Activated CD4-positive, alpha-beta T cell treated with anti-CD3 and anti-CD28 coated beads for 1 hour (primary cell): Measurements from ENCODE around the gene CYB561D2.

ENCODE experiments used
- DNase-seq: peaks from one replicate; pipeline ENCODE4 v3.0.0-alpha.2; 2020

CYB561D2 gene

DNA sequence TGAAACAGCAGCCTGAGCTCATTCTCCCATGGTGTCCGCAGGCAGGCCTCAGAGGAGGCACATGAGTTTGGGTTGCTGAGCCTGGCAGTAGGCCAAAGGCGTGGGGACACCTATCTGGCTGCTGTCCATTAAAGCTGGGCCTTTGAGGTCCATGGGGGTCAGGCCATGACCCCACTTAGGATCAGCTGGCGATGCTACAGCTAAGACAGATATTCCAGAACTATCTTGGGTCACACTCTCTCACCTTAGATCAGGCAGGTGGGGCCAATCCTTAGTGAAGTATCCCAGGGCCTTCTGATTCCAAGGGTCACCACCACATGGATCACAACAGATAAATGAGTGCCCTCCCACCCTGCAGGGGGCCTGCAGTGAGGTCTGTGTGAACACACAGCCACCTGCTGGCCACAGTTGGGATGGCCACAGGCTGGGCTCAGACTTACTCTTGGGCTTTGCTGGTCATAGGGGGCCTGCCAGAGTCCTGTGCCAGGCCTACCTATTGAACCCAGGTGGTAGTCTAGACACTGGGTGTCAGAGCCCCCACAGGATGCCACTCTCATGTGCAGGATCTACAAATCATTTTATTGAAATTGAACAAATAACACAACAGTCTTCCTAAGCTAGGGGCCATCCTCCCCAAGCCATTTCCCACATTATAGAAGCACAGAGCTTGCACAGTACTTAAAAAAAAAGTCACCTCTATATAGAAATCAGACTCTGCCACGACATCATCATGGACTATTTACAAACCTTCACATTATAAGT, 26.1 kb upstream of the CYB561D2 start:
- DNase-seq, result peak; percentile 39

DNA sequence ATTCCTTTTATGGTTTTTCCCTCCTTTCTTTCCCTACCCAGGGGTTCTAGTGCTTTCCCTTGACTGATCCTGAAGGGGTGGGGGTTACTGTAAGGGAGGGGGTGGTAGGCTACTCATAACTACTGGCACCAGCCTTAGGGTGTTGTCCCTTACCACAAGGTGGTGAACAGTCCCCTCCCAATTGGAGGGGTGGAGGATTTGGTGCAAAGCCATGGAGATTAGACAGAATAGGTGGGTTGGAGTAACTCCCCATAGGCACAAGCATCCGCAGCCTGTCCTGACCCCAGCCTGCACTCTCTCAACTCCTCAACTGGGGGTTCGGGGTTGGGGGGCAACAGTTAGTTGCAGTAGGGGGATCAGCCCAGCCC, 25.6 kb upstream of the CYB561D2 start:
- DNase-seq, result no peak

- DNase-seq, result no peak
These were observed 25.0 kb upstream of the CYB561D2 start for GRCh38 chr3:50325497-50326181.

DNA sequence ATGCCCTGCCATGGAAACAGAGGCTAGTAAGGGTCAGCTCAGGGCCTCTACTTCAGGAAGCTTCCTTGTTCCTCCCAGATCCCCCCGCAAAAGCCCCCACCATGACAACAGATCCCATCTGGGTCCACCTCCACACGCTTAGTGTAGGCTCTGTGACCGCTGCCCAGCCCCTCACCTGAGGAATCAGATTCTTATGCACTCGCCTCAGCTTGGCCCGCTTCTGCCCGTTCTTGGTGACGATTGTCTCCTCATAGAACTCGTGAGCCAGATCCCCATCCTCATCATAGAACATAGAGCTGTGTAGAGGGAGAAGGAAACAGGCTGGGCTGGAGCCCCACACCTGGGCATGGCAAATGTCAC, 24.5 kb upstream of the CYB561D2 start:
- no peak for DNase-seq

- DNase-seq, result no peak
These were observed 23.5 kb upstream of the CYB561D2 start for GRCh38 chr3:50327129-50327528.

DNA sequence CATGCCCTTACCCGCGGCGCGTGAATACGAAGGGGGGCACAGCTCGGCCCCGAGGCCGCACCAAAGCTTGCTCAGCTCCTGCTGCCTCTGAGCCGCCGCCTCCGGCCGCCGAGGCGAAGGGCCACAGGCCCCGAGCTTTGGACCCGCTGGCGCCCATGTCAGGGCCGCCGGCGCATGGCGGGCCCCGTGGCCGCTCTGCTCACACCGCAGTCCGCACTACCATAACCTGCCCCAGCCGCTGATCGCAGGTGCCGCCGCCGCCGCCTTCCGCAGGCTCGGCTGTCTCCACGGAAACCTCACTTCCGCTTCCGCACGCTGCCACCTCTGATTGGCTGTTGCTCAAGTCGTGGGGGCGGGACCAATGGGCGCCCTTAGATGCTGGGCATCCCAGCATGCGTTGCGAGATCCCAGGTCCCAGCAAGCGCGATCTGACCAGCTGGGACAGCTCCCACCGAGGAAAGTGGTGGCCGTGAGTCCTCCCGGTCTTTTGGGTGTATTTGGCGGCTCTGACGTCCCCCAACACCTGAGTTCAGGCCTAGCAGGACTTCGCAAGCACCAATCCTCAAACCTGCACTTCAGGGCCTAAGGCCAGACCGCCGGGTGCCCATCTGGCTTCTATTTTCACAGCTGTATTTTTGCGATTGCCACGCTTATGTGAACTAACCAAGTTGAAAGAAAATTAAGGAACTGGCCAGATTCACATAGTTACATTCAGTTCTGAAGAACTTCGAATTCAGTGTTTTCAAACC, 22.5 kb upstream of the CYB561D2 start, which contains the start of gene TUSC2:
TUSC2 (minus strand) TSS at position 281 of the 749 bp plus-strand sequence; CDS start at position 157, 124 bp downstream.
- peak; percentile 90 for DNase-seq

DNA sequence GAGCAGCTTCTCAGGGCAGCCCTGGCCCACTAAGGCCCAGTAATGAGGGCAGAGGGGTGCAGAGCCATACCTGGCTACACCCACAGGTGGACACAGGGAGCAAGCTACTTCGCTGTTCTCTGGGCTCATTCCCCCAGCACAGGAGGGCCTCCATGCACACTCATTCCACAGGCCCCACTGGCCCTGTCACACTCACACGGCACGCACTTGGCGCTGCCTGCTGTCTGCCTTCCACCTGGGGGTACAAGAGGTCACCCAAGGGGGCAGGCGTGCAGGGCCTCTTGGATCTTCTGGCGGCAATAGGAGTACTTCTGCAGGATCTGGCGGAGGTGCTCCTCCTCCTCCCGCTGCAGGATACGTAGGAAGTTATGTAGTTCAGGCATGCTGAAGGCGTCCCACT, 20.3 kb upstream of the CYB561D2 start:
- no peak for DNase-seq

DNA sequence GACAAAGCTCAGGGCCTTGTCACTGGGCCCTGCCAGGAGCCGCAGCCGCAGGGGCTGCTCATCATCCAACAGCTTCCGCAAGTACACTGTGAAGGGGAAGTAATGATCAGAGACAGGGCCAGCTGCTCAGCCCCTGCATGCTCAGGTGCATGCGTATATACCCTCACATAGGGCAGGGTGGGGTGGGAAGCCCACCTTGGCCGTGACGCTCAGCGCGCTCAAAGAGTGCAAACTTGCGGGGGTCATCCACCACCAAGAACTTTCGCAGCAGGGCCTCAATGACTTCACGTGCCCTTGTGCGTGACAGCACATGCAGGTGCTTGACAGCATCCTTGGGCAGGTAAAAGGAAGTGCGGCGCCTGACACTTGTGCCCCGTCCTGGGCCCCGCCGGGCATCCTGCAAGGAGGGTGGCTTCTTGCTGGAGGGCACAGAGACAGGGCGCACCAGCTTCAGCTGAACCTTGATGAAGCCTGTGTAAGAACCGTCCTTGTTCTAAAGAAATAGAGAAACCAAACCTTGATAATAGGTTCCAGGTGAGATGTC, 19.2 kb upstream of the CYB561D2 start:
- DNase-seq, result no peak

DNA sequence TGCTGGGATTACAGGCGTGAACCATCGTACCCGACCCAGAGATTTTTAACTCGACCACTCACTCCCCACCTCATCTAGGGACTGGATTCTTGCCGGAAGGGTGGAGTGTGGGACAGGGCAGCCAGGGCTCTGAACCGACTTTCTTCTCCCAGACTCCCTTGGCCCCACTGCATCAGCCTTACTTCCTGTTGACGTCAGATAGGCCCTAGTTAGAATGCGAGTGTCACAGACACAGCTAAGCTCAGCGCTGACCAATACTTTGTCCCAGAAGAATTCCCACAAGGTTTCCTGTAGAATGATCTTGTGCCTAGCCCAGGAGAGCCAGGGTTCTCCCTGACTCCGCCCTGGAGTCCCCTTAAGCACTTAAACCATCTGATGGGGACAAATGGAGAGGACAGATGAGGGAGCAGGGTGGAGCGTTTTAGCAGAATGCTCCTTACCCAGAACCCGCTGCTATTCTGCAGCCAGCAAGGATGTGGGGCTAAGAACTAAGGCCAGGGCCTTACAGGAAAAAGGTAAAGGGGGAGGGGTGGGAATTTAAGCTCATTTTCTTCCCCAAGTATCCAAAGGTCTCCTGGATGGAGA, 16.8 kb upstream of the CYB561D2 start:
- no peak for DNase-seq

DNA sequence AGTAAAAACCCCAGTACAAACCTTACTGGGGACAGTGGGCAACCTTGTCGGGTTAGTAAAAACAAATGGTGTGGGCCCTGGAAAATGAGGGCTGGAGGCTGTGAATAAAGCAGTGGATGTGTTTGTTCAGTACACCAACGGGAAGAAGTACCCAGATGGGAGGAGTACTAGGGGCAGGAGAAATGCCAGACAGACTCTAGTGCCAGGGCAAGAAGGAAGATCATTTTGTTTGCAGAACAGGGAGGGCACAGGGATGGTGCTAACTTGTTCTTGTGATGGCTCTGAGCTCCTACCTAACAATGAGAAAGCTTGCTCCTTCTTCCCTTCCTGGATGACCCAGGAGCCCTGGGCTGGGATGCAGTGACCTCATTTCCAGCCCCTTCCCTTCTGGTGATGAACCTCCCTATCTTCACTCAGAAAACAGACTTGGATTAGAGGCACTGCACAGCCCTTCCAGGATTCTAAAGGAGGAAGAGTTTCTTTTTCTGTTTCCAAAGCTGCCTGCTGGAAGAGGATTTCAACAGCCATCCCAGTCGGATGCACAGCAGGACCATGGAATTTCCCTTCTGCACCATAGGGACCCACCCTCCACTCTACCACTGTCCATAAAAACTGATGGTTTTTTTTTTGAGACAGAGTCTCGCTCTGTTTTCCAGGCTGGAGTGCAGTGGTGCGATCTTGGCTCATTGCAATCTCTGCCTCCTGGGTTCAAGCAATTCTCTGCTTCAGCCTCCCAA, 16.2 kb upstream of the CYB561D2 start:
- no peak for DNase-seq

DNA sequence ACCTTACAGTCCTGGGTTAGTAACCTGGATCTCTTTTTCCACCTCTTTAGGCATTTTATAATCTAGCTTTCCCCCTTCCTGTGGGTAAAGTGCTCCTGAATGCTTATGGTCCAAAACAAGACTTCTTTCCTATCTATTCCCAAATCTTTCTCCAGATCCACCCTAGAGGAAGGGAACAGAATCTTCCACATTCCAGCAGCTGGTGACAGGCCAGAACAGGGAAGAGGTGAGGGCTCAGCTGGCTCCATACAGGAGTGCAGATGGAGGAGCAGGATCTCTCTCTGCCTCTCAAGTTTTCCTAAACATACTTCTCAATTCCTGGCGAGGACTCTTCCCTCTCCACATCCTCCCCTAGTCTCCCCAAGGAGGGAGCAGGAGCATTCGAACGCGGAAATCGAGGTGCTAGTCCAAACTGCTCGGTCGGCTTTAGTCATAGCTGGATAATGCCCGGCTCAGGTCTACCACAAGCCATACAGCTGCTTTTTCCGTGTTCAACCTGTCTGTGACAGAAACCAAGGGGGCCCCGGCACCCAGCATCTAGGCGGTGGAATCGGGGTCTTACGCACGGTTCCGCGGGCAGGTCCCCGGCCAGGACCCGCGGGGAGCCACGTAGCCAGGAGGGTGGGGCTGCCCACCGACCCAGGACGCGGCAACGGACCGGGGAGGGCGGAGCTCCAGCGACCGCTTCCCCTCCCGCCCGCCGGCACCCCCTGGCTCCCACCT, 14.0 kb upstream of the CYB561D2 start:
- DNase-seq, result no peak

DNA sequence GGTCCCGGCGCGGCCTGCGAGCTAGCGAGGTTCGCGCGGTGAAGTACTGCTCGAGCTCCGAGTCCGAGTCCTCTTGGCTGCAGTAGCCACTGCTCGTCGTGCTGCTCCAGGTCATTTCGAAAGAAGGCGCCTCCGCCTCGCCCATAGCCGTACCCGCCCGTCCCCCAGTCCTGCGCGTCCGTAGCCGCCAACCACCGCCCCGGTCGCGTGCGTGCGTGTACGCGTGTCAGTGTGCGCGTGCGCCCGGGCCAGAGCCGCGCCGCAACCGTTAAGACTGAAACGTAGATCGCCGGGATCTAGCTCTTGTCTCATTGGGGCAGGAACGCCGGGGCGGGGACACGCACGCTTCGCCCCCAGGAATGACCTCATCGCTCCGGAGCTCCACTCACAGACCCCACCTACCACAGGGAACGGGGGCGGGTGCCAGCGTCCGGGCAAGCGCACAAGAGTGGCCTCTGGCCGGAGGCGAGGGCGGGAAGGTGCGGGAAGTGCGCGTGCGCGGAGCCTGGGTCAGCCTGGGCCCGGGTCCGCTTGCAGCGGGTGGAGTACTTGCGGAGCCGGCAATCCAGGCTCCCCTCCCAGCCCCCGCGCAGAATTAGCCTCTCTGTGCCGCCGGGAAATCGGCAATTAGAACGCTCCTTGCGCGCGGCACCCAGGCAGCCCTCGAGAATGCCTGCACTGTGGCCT, 13.3 kb upstream of the CYB561D2 start:
- DNase-seq, result peak; percentile 87

DNA sequence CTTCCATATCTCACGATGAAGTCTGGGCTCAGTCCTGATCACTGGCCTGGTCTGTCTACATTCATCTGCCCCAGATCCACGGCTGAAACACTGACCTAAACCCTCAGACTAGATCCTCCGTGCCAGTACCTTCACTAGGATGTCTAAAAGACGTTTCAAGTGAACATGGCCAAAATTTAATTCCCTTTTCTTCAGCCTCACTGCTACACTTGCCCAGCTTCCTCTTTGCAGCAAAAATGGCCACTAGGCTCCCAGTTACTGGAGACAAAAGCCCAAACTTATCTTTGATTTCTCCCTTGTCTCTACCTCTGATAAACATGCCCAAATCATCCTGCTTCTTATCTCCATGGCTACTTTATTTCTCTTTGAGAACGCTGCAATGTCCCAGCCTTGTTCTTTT, 11.7 kb upstream of the CYB561D2 start:
- DNase-seq, result no peak

GRCh38 chr3:50339485-50340146, 11.0 kb upstream of the CYB561D2 start:
- DNase-seq, result no peak

GRCh38 chr3:50340147-50340447, 10.6 kb upstream of the CYB561D2 start:
- no peak for DNase-seq

GRCh38 chr3:50340448-50341329, 10.0 kb upstream of the CYB561D2 start, which contains the start of gene RASSF1:
Gene RASSF1, minus strand, starts transcription at chr3:50340836. Its CDS starts 31 bp downstream, at chr3:50340805.
- no peak for DNase-seq

GRCh38 chr3:50341537-50341936, 9.1 kb upstream of the CYB561D2 start:
- DNase-seq, result no peak

DNA sequence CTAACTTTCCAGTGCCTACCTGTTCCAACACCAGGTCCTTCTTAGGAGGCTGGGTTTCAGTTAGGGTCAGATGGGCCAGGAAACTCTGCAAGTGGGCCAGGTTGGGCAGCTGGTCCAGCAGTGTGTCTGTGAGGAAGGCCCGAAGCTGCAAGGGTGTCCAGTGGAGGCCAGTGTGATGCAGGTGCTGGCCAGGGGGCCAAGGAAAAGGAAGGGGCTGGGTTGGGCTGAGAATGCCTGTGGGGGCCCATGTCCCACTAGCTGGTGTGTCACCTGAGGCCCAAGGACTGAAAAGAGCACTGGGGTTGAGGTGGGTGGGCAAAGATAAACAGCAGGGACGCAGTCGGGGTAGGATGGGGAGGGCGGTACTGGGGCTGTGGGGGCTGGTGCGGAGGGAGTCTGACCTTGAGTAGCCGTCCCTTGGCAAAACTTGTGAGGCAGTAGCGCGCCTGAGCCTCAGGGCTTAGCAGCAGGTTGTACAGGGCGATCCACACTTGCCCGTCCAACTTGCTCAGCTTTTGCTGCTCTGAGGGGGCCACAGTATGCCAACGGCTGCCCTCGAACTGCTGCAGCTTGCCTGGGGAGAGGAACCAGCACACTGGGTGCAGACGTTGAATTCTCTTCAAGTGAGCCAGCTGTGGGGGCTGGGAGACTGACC, 8.5 kb upstream of the CYB561D2 start:
- no peak for DNase-seq
